GM12872 (cell line): ENCODE measurements around the gene TAS2R31.

Experiments used
- TF ChIP-seq, protein P1 (sequence below): IDR thresholded peaks from 3 replicates; pipeline ENCODE4 v1.5.1; 2011; ENCODE audit warnings: low read depth, mild to moderate bottlenecking, low read length, moderate library complexity; ENCODE audit not compliant: insufficient read depth

The TAS2R31 gene

DNA sequence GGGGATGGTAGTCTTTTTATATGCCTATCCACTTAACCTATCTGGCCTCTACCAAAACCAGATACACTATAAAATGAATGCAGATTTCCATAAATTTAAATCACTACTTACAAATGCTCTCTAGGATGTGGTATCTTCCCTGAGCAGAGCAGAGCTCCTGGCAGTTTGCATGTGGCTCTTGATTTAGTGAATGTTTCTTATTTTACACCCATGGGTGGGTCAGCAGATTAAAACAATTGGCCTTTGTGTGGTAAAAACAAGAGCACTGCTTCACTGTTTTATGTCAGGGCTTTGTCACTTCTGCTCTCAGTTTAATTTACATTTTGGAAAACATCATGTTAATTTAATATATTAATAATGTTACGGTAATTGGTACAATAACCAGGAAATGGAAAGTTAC is 14.3 kb downstream of the TAS2R31 start:
- TF ChIP-seq, protein P1, sequence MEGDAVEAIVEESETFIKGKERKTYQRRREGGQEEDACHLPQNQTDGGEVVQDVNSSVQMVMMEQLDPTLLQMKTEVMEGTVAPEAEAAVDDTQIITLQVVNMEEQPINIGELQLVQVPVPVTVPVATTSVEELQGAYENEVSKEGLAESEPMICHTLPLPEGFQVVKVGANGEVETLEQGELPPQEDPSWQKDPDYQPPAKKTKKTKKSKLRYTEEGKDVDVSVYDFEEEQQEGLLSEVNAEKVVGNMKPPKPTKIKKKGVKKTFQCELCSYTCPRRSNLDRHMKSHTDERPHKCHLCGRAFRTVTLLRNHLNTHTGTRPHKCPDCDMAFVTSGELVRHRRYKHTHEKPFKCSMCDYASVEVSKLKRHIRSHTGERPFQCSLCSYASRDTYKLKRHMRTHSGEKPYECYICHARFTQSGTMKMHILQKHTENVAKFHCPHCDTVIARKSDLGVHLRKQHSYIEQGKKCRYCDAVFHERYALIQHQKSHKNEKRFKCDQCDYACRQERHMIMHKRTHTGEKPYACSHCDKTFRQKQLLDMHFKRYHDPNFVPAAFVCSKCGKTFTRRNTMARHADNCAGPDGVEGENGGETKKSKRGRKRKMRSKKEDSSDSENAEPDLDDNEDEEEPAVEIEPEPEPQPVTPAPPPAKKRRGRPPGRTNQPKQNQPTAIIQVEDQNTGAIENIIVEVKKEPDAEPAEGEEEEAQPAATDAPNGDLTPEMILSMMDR: no peak

DNA sequence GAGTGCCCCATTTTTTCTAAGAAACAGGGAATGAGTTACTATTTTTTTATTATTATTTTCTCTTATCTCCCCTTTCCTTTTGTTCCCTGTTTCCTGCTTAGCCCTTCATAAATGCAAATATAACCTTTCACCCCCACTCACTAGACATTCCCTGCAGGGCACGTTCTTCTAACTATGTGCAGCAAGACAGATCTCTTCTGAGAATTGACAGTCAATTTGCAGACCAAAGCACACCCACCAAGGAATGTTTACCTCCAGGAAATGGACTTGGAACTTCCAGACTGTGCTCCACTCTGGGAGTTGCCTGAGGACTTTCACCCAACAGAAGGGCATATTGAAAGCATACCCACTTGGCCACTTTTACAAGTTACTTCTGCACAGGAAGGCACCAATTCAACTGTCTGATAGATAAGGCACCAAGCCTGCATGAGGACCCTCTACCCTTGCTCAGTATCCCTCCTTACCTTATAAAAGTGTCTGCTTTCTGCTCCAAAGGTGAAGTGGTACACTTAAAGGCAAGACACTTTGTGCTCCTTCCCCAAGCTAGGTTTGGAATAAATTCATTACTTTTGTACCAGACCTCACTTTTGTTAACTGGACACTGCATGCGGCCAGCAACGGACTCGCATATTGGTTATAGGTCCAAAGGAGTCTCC is 15.3 kb downstream of the TAS2R31 start:
- TF ChIP-seq, protein P1: no peak

DNA sequence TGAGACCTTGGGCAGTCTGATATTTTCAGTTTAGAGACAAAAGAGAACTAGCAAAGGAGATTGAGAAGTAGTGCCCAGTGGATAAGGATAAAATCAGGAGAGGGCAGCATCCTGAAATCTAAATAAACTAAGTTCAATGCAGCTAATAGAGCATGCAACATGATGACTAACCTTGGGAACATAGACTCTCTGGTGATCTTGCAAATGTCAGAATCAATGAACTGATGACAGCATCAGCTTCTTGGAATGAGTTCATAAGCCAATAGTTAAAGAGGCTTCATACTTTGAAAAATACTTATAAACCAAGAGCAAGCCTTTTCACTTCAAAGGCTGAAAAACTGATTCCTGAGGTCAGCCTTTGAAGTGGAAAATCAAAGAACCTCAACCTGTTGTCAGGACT is 17.0 kb downstream of the TAS2R31 start:
- TF ChIP-seq, protein P1: no peak

DNA sequence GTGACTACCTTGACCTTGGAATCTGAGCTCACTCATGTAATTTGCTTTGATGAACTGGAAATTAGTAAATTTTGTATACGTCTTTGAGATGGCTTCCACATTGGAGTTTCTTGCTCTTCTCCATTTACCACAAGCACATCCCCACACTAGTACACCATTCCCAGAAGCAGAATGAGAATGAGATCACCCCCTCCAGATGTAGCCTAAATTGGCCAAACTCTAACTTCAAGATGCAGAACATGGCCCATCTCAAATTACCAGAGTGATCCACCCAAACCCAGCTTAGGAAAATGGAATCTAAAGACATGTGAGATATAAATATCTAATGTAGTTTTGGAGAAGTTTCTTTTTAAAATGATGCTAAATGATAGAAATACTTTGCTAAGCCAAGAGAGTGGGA is 23.6 kb downstream of the TAS2R31 start:
- TF ChIP-seq, protein P1: no peak

DNA sequence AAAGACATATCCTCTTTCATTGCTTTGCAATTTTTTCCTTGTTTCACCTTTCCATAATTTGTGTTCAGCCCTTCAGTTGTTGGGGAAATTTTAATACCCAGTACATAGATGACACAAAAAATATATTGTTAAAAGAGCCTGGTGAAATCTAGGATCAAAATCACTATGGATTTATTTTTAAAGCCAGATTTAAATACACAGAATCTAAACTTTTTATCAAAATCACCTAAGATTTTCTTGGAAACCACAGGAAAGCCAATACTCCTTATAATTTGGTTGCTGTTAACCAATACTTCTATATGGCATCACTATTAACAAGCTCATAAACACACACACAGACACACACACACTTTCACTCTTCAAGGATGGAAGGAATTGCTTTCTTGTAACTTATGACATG is 33.0 kb downstream of the TAS2R31 start, which contains the start of gene TAS2R20:
Gene TAS2R20 (minus strand): TSS at position 101 of the 400 bp plus-strand sequence. CDS start 429 bp downstream, outside the sequence.
- TF ChIP-seq, protein P1: no peak

DNA sequence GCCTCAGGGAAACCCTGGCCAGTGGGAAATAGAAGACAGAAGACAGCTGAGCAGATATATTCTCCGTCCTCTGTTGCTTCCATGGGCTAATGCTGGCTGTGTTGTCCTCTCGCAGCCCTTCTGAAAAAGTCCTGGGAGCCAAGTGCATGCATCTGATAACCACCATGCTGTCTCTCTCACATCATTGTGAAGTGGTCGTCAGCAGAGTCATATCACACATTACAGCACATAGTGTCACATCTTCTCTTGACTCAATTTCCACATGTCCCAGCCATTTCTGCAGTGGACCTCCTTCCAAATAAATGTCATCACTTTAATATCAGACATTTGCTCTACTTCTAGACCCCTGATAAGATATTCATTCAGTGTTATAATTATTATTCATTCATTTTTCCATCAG is 36.9 kb downstream of the TAS2R31 start:
- TF ChIP-seq, protein P1: no peak

DNA sequence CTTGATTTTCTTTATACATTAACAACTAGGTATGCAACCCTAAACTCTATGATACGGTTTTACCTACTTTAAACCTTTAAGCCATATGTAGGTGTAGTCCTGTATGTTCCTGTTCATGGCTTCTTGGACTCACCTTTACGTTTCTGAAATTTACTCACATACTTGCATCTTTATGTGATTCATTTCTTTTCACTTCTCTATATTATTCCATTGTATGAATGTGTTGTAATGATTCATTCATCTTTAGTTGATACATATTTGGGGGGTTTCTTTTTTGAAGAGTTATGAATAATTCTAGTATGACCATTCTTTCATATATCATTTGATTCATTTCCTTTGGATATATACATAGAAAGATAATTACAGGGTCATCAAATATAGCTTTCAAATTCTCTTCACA is 42.1 kb downstream of the TAS2R31 start:
- TF ChIP-seq, protein P1: no peak

DNA sequence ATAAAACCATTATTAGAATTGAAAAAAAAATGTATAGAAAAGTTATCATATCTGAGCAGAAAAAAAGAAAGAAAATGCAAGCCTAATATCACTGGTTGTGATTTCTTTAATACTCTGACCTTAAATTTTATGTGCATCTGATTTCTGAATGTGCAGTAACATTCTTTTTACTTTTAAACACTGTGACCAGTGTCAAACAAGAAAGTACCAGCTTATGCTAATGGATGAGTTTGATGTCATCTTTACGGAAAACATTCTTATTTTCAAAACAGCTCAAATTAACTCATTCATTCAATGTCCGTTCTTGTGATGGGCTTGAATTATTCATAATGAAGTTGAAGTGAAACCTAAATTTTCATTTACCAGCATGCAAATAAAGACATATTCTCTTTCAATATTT is 44.4 kb downstream of the TAS2R31 start, which contains the start of gene TAS2R50:
Gene TAS2R50 (minus strand): TSS at position 101 of the 400 bp plus-strand sequence. CDS start 52 bp downstream, at position 49.
- TF ChIP-seq, protein P1: no peak
